ENCODE measurements around the gene EVA1B. TPM values are rescaled to one million over a fixed set of nuclear protein-coding genes. Genes with fewer than 3 reads are reported as not detected.

Gene EVA1B
- total and polyA plus RNA-seq, 2 of the 13 experiments (the other 11 are each of a cell fraction or from before 2014, with no cell fraction given) = 3.9 to 6.6 TPM

DNA sequence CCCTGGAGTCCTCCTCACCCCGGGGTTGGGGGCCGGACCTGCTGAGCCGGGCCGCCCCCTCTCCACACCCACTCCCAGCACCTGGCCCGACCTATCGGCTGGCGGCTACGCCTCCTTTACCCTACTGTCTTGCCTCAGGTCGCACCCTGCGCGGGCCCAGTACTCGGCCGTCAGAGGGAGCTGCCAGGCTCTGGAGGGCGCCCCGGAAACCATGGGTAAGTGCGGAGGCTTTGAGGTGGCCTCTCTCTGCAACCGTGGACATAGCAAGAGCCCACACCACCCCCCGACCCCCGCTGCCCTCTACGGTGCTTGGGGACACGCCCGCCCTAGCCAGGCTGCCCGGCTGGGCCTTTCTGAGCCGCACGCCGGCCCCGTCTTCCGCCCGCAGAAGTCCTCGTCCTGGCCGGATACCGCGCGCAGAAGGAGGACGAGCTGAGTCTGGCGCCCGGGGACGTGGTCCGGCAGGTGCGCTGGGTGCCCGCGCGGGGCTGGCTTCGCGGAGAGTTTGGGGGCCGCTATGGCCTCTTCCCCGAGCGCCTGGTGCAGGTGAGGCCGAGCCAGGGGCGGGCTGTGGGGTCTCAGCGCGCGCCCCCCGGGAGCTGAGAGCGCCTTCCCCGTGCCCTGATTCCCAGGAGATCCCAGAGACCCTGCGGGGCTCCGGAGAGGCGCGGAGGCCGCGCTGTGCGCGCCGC, 17.1 kb downstream of the EVA1B start, which contains the start of gene SH3D21 (continued):
- TF ChIP-seq ZSCAN12 (CRISPR knock-in tag; IDR thresholded peaks at IDR 0.05) (no peak), TARDBP (CRISPR knock-in tag; IDR thresholded peaks at IDR 0.05) (no peak), SRF (IDR thresholded peaks at IDR 0.05; ENCODE audit: low read depth, low read length) (no peak), DPF2 (CRISPR knock-in tag; IDR thresholded peaks at IDR 0.05; ENCODE audit: borderline replicate concordance, low read depth) (no peak), SKIL (CRISPR knock-in tag; IDR thresholded peaks at IDR 0.05; ENCODE audit: borderline replicate concordance) (no peak)
- TF ChIP-seq, protein P1, sequence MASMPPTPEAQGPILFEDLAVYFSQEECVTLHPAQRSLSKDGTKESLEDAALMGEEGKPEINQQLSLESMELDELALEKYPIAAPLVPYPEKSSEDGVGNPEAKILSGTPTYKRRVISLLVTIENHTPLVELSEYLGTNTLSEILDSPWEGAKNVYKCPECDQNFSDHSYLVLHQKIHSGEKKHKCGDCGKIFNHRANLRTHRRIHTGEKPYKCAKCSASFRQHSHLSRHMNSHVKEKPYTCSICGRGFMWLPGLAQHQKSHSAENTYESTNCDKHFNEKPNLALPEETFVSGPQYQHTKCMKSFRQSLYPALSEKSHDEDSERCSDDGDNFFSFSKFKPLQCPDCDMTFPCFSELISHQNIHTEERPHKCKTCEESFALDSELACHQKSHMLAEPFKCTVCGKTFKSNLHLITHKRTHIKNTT (CRISPR knock-in tag; IDR thresholded peaks at IDR 0.05) = no peak

DNA sequence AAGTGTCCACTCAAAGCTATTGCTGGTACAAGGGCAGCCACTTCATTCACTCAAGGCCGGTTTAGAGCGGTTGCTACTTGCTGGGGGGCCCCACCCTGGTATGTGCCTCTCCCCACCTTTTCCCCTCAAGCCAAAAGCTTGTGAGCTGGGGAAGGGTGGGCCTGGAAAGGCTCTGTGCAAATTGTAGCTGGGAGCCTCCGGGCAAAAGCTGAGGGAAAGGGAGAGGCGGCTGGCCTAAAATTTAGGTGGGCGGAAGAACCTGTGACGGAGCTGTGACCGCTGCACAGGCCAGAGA, 17.6 kb downstream of the EVA1B start:
- intact Hi-C loops (cut with micrococcal nuclease; ENCODE audit: unreplicated experiment) = loop anchor here (1.0 to 2.0 kb wide), 2 partner anchors 19 to 63 kb away; no protein-coding TSS in a partner anchor

More for the DNA sequence above, 17.6 kb downstream of the EVA1B start:
- Histone ChIP-seq H3K4me2 (ENCODE audit: low read depth, low read length) (peak overlapping the region; percentile 96), H4K20me1 (ENCODE audit: insufficient read depth, low read length) (no peaks in the 10 kb centered on the region), H3K4me1 (ENCODE audit: insufficient read depth, low read length) (peaks cover 29% of the 10 kb centered on the region), H3K9me3 (ENCODE audit: low read length) (no peaks in the 10 kb centered on the region), H2AFZ (ENCODE audit: low read length) (no peak overlapping the region), H3K27ac (ENCODE audit: extremely low read length, insufficient read depth, low read length) (peak overlapping the region; percentile 88), H3K4me3 (replicated peaks in 1 of 3; ENCODE audit: insufficient read depth in 1 of 3, low read depth in 2 of 3, low read length in 3 of 3) (peak overlapping the region; percentile 82 to 86 (median 85); a peak in 5 of 6 replicates), H3K9ac (ENCODE audit: insufficient read depth, low read depth, low read length) (peak overlapping the region; percentile 81; the same call in 1 of the 2 replicates), H3K27me3 (ENCODE audit: control insufficient read depth in 1 of 2, insufficient read depth in 2 of 2, low read length in 2 of 2) (no peaks in the 10 kb centered on the region), H3K36me3 (replicated peaks in 1 of 2; ENCODE audit: control insufficient read depth in 1 of 2, insufficient read depth in 2 of 2, low read length in 2 of 2) (peaks cover 21 to 43% of the 10 kb centered on the region in 2 experiments; a peak in 4 of 5 replicates), H3K79me2 (ENCODE audit: insufficient read depth, low read length) (peaks cover 8% of the 10 kb centered on the region)
- in situ Hi-C loops (cut with HindIII; ENCODE audit: extremely low pct_ligation_motif_present, low pct_unique_long_range_greater_than_20kb) = no loop called here
- POLR2A ChIA-PET = interaction anchor here (1.6 to 3.6 kb wide), 5 partner anchors 18 to 171 kb away, joined by 4 to 58 read pairs (median 18); partner anchors contain the start of genes EVA1B and THRAP3
- CTCF ChIA-PET (ENCODE audit: low intra/inter-chr PET ratio, low total read pairs) = no interaction called here
- ATAC-seq (no peak), DNase-seq (ENCODE audit: low spot score) (no peak), FAIRE-seq (no peak)
- TF ChIP-seq ZBTB42 (CRISPR knock-in tag; IDR thresholded peaks at IDR 0.05) = peak; percentile 12; the same call in 1 of the 2 replicates
- TF ChIP-seq POLR2AphosphoS5 (IDR thresholded peaks at IDR 0.05; ENCODE audit: low read depth, low read length) = peak; percentile 40; the same call in 1 of the 2 replicates
- TF ChIP-seq YY1 (IDR thresholded peaks at IDR 0.05; ENCODE audit: insufficient read depth, insufficient replicate concordance, low read depth, low read length) = peak; percentile 5
- peak; percentile 6; the same call in 1 of the 2 replicates for TF ChIP-seq KMT2B (CRISPR knock-in tag; IDR thresholded peaks at IDR 0.05)
- TF ChIP-seq, protein P2, sequence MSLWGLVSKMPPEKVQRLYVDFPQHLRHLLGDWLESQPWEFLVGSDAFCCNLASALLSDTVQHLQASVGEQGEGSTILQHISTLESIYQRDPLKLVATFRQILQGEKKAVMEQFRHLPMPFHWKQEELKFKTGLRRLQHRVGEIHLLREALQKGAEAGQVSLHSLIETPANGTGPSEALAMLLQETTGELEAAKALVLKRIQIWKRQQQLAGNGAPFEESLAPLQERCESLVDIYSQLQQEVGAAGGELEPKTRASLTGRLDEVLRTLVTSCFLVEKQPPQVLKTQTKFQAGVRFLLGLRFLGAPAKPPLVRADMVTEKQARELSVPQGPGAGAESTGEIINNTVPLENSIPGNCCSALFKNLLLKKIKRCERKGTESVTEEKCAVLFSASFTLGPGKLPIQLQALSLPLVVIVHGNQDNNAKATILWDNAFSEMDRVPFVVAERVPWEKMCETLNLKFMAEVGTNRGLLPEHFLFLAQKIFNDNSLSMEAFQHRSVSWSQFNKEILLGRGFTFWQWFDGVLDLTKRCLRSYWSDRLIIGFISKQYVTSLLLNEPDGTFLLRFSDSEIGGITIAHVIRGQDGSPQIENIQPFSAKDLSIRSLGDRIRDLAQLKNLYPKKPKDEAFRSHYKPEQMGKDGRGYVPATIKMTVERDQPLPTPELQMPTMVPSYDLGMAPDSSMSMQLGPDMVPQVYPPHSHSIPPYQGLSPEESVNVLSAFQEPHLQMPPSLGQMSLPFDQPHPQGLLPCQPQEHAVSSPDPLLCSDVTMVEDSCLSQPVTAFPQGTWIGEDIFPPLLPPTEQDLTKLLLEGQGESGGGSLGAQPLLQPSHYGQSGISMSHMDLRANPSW (CRISPR knock-in tag; IDR thresholded peaks at IDR 0.05; ENCODE audit: borderline replicate concordance) = no peak
- no peak for TF ChIP-seq HOXA5 (CRISPR knock-in tag; IDR thresholded peaks at IDR 0.05)
- 32% methylated on average over 6 of the region's 7 CpGs for WGBS (ENCODE audit: low lambda C conversion rate)
- TSS peak; percentile 46 for BruUV-seq (replicated peaks)
